GM12878 (cell line): ENCODE data around the gene ABHD8. TPM values are rescaled to one million over a fixed set of nuclear protein-coding genes. Genes with fewer than 3 reads are reported as not detected.
A peak's percentile ranks its signal among the peaks of the same experiment; 100 is the strongest.

Source experiments
- BHLHE40 ChIP-seq, 2 experiments: fragments of 450-650 bp in 1 of 2; IDR thresholded peaks; 2 replicates each; pipeline ENCODE4 v1.6.1; 2011 to 2017; ENCODE audit warnings: low read depth in 2 of 2, borderline replicate concordance in 1 of 2, improper control_type of control experiment in 1 of 2, low read length in 1 of 2, mild to moderate bottlenecking in 1 of 2
- DPF2 ChIP-seq: fragments of 450-650 bp; IDR thresholded peaks from 2 replicates; pipeline ENCODE4 v1.6.1; 2017; ENCODE audit warnings: mild to moderate bottlenecking
- ETV6 ChIP-seq, 2 experiments: fragments of 450-650 bp in 1 of 2; IDR thresholded peaks in 1 of 2; conservative IDR thresholded peaks in 1 of 2; 2 replicates each; pipeline ENCODE4 v1.6.1; 2014; ENCODE audit warnings: antibody characterized with exemption in 1 of 2, borderline replicate concordance in 1 of 2, low read depth in 1 of 2, mild to moderate bottlenecking in 1 of 2, moderate library complexity in 1 of 2
- HDGF ChIP-seq: fragments of 450-650 bp; IDR thresholded peaks from 2 replicates; pipeline ENCODE4 v1.6.1; 2016; ENCODE audit warnings: antibody characterized with exemption
- HSF1 ChIP-seq: fragments of 150-350 bp; IDR thresholded peaks from 2 replicates; pipeline ENCODE4 v1.6.1; 2014; ENCODE audit warnings: mild to moderate bottlenecking, low read depth, low read length
- IRF4 ChIP-seq: IDR thresholded peaks from 2 replicates; pipeline ENCODE4 v1.6.1; 2011; ENCODE audit warnings: low read depth, low read length
- MTA2 ChIP-seq: fragments of 450-650 bp; IDR thresholded peaks from 2 replicates; pipeline ENCODE4 v1.6.1; 2016; ENCODE audit warnings: low read depth, mild to moderate bottlenecking, moderate library complexity
- MYB ChIP-seq: fragments of 150-350 bp; IDR thresholded peaks from 2 replicates; pipeline ENCODE4 v1.6.1; 2014; ENCODE audit warnings: mild to moderate bottlenecking, low read depth, low read length, borderline replicate concordance
- NR2F1 ChIP-seq: fragments of 450-650 bp; conservative IDR thresholded peaks from 2 replicates; pipeline ENCODE4 v1.6.1; 2017; ENCODE audit warnings: mild to moderate bottlenecking
- PAX5 ChIP-seq: IDR thresholded peaks from 2 replicates; pipeline ENCODE4 v1.6.1; 2011; ENCODE audit warnings: low read depth, low read length, borderline replicate concordance
- POLR2AphosphoS2 ChIP-seq: IDR thresholded peaks from 2 replicates; pipeline ENCODE4 v1.6.1; 2011; ENCODE audit warnings: low read depth, mild to moderate bottlenecking, low read length, improper control_type of control experiment, moderate library complexity
- RAD51 ChIP-seq: fragments of 450-650 bp; IDR thresholded peaks from 2 replicates; pipeline ENCODE4 v1.6.1; 2016; ENCODE audit warnings: moderate library complexity, mild to moderate bottlenecking, inconsistent platforms
- SIN3A ChIP-seq: IDR thresholded peaks from 2 replicates; pipeline ENCODE4 v1.6.1; 2012; ENCODE audit warnings: low read depth, low read length, improper control_type of control experiment
- SKIL ChIP-seq: fragments of 450-650 bp; IDR thresholded peaks from 2 replicates; pipeline ENCODE4 v1.6.1; 2017; ENCODE audit warnings: mild to moderate bottlenecking, low read depth, inconsistent platforms; ENCODE audit not compliant: poor library complexity, severe bottlenecking
- SP1 ChIP-seq: IDR thresholded peaks from one replicate; pipeline ENCODE4 v1.6.1; 2011; ENCODE audit warnings: low read depth, low read length
- SRF ChIP-seq, 2 experiments: IDR thresholded peaks; 2 replicates each; pipeline ENCODE4 v1.6.1; 2011; ENCODE audit warnings: low read depth in 2 of 2, low read length in 2 of 2, mild to moderate bottlenecking in 1 of 2, moderate library complexity in 1 of 2
- STAT3 ChIP-seq: IDR thresholded peaks from 2 replicates; pipeline ENCODE4 v1.6.1; 2011; ENCODE audit warnings: low read depth, low read length, improper control_type of control experiment
- ZNF207 ChIP-seq: fragments of 450-650 bp; IDR thresholded peaks from 2 replicates; pipeline ENCODE4 v1.6.1; 2014; ENCODE audit warnings: antibody characterized with exemption, mild to moderate bottlenecking, borderline replicate concordance
- ZNF592 ChIP-seq: fragments of 450-650 bp; IDR thresholded peaks from 2 replicates; pipeline ENCODE4 v1.6.1; 2017; ENCODE audit warnings: mild to moderate bottlenecking, moderate library complexity
- polyA plus RNA-seq, 11 experiments: library from polyadenylated mRNA; depleted of rRNA in 4 of 11; unstranded in 6 of 11; stranded (reverse) in 5 of 11; fragments of >200 nt; fragmentation: Nextera tagmentation in 4 of 11; fragmentation: Illumina TruSeq in 1 of 11; extraction: Ambion mirVana in 4 of 11; extraction: Trizol in 1 of 11; gene quantifications; 1 replicate in 1 of 11; 2 replicates in 10 of 11; pipeline versions ENCODE4 v1.2.1 to v1.2.3, GENCODE V29; 2011 to 2016; ENCODE audit warnings: inconsistent platforms in 2 of 11, missing spikeins in 2 of 11, low read depth in 1 of 11
- total RNA-seq, 4 experiments: library from RNA; depleted of rRNA in 3 of 4; stranded (reverse); fragments of >200 nt in 3 of 4; fragmentation: Illumina TruSeq in 1 of 4; extraction: Trizol in 1 of 4; gene quantifications; 2 replicates each; pipeline versions ENCODE4 v1.2.1 to v1.2.3, GENCODE V29; 2013 to 2021
- TF ChIP-seq, protein P1 (sequence below): fragments of 450-650 bp; conservative IDR thresholded peaks from 2 replicates; pipeline ENCODE4 v1.6.1; 2017; ENCODE audit warnings: mild to moderate bottlenecking, moderate library complexity

The ABHD8 gene
- total and polyA plus RNA-seq, 10 of the 15 experiments (the other 5 are each of a cell fraction or from before 2014, with no cell fraction given) = 0.03 to 12.5 (median 6.0) TPM

DNA sequence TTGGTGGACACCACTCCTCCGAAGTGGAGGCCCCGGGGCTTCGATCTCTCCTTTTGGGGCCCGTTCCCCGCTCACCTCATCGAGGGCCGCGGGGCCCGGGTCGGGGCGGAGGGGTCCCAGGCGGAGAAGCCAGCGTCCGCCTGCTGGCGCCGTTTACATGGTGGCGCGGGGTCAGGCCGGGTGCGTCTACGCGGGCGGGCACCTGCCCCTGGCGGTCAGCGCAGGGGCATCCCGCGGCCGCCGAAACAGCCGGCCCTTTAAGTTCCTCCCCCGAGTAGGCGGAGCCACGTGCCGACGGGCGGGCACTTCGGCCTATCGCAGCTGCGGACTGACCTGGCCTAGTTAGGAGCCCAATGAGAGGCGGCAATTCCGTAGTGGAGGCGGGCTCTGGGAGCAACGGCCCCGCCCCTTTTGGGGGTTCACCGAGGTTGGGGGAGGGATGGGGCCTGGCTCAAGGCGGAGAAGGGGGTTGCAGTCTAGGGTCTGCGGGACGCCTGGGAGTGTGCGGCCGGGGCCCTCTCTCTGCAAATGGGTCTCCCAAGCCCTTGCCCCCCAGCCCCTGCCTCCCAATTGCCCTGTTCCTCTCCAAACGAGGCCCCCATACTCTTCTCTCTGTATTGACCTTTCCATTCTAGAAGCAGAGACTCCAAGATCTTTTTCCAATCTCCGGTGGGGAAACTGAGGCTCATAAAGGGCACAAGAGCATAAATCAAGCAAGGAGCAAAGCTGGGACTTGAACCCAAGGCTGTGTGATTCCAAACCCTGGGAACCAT lies at the start of gene ABHD8 (continued):
- TF ChIP-seq HSF1 (0 out of 2 replicates have a peak, but pooled peaks have one; percentile 3), DPF2 (peak; percentile 98), ETV6 (conservative IDR thresholded peaks at IDR 0.05 in 1 of 2, IDR thresholded peaks at IDR 0.05 in 1 of 2; ENCODE audit: borderline replicate concordance in 1 of 2, low read depth in 1 of 2) (no peak), HDGF (no peak), ZNF592 (no peak), NR2F1 (peak; percentile 89), STAT3 (no peak), MYB (no peak), ZNF207 (no peak), PAX5 (no peak), BHLHE40 (IDR thresholded peaks at IDR 0.05; ENCODE audit: borderline replicate concordance in 1 of 2, low read depth in 2 of 2, low read length in 1 of 2) (peak; percentile 37 to 88; a peak in 3 of 4 replicates), IRF4 (0 out of 2 replicates have a peak, but pooled peaks have one; percentile 19), RAD51 (peak; percentile 33; the same call in 1 of the 2 replicates), SP1 (peak; percentile 99), SIN3A (peak; percentile 61; the same call in 1 of the 2 replicates), POLR2AphosphoS2 (0 out of 2 replicates have a peak, but pooled peaks have one; percentile 29), SKIL (no peak), SRF (IDR thresholded peaks at IDR 0.05; ENCODE audit: low read depth in 2 of 2, low read length in 2 of 2) (no peak), MTA2 (no peak)
- TF ChIP-seq, protein P1, sequence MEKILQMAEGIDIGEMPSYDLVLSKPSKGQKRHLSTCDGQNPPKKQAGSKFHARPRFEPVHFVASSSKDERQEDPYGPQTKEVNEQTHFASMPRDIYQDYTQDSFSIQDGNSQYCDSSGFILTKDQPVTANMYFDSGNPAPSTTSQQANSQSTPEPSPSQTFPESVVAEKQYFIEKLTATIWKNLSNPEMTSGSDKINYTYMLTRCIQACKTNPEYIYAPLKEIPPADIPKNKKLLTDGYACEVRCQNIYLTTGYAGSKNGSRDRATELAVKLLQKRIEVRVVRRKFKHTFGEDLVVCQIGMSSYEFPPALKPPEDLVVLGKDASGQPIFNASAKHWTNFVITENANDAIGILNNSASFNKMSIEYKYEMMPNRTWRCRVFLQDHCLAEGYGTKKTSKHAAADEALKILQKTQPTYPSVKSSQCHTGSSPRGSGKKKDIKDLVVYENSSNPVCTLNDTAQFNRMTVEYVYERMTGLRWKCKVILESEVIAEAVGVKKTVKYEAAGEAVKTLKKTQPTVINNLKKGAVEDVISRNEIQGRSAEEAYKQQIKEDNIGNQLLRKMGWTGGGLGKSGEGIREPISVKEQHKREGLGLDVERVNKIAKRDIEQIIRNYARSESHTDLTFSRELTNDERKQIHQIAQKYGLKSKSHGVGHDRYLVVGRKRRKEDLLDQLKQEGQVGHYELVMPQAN = peak; percentile 70
